Measurements from ENCODE around the gene POLA1. TPM values are rescaled to one million over a fixed set of nuclear protein-coding genes. Genes with fewer than 3 reads are reported as not detected.

Gene POLA1
- total and polyA plus RNA-seq, 2 donors = 3.5 to 21.1 TPM

GRCh38 chrX:24657671-24658386 lies 35.9 kb upstream of the POLA1 start:
- Histone ChIP-seq H3K36me3 (ENCODE audit: control insufficient read depth in 2 of 2, insufficient read depth in 2 of 2, low read length in 1 of 2) (no peaks in the 10 kb centered on the region), H3K9me3 (ENCODE audit: control insufficient read depth in 2 of 2, insufficient read depth in 1 of 2, low read length in 1 of 2) (no peaks in the 10 kb centered on the region), H3K27me3 (ENCODE audit: control insufficient read depth in 2 of 2, insufficient read depth in 1 of 2, low read length in 1 of 2) (no peaks in the 10 kb centered on the region), H3K27ac (ENCODE audit: low read depth in 1 of 2, low read length in 1 of 2) (no peak overlapping the region), H3K4me1 (ENCODE audit: control insufficient read depth in 2 of 2, insufficient read depth in 2 of 2, low read length in 2 of 2) (no peaks in the 10 kb centered on the region), H3K4me3 (ENCODE audit: low read length in 2 of 2) (no peak overlapping the region)
- 98% methylated on average over 6 of the region's 6 CpGs for WGBS
- DNase-seq (ENCODE audit: low read depth in 6 of 9, low spot score in 9 of 9) = no peak

- Histone ChIP-seq H3K4me1 (ENCODE audit: control insufficient read depth in 2 of 2, insufficient read depth in 2 of 2, low read length in 2 of 2) (no peaks in the 10 kb centered on the region), H3K36me3 (ENCODE audit: control insufficient read depth in 2 of 2, insufficient read depth in 2 of 2, low read length in 1 of 2) (no peaks in the 10 kb centered on the region), H3K27ac (ENCODE audit: low read depth in 1 of 2, low read length in 1 of 2) (no peak overlapping the region), H3K27me3 (ENCODE audit: control insufficient read depth in 2 of 2, insufficient read depth in 1 of 2, low read length in 1 of 2) (no peaks in the 10 kb centered on the region), H3K4me3 (ENCODE audit: low read length in 2 of 2) (no peak overlapping the region), H3K9me3 (ENCODE audit: control insufficient read depth in 2 of 2, insufficient read depth in 1 of 2, low read length in 1 of 2) (no peaks in the 10 kb centered on the region)
- DNase-seq (ENCODE audit: low read depth in 6 of 9, low spot score in 9 of 9) = no peak
Observed at GRCh38 chrX:24658421-24658820, 35.3 kb upstream of the POLA1 start.

- WGBS = 91% methylated on average over 1 of the region's 1 CpG
- DNase-seq (ENCODE audit: low read depth in 6 of 9, low spot score in 9 of 9) = no peak
- H3K9me3 ChIP-seq (ENCODE audit: control insufficient read depth in 2 of 2, insufficient read depth in 1 of 2, low read length in 1 of 2) = no peaks in the 10 kb centered on the region
- no peak overlapping the region for H3K27ac ChIP-seq (ENCODE audit: low read depth in 1 of 2, low read length in 1 of 2)
- H3K4me3 ChIP-seq (ENCODE audit: low read length in 2 of 2) = no peak overlapping the region
- H3K4me1 ChIP-seq (ENCODE audit: control insufficient read depth in 2 of 2, insufficient read depth in 2 of 2, low read length in 2 of 2) = no peaks in the 10 kb centered on the region
- no peaks in the 10 kb centered on the region for H3K27me3 ChIP-seq (ENCODE audit: control insufficient read depth in 2 of 2, insufficient read depth in 1 of 2, low read length in 1 of 2)
- H3K36me3 ChIP-seq (ENCODE audit: control insufficient read depth in 2 of 2, insufficient read depth in 2 of 2, low read length in 1 of 2) = no peaks in the 10 kb centered on the region
Observed at GRCh38 chrX:24659106-24659505, 34.6 kb upstream of the POLA1 start.

- 92% methylated on average over 3 of the region's 3 CpGs for WGBS
- no peak overlapping the region for H3K4me3 ChIP-seq (ENCODE audit: low read length in 2 of 2)
Observed at GRCh38 chrX:24659646-24660045, 34.1 kb upstream of the POLA1 start.

GRCh38 chrX:24661292-24661691 lies 32.4 kb upstream of the POLA1 start:
- Histone ChIP-seq H3K27me3 (ENCODE audit: control insufficient read depth in 2 of 2, insufficient read depth in 1 of 2, low read length in 1 of 2) (no peaks in the 10 kb centered on the region), H3K36me3 (ENCODE audit: control insufficient read depth in 2 of 2, insufficient read depth in 2 of 2, low read length in 1 of 2) (no peaks in the 10 kb centered on the region), H3K9me3 (ENCODE audit: control insufficient read depth in 2 of 2, insufficient read depth in 1 of 2, low read length in 1 of 2) (no peaks in the 10 kb centered on the region), H3K4me1 (ENCODE audit: control insufficient read depth in 2 of 2, insufficient read depth in 2 of 2, low read length in 2 of 2) (no peaks in the 10 kb centered on the region), H3K4me3 (ENCODE audit: low read length in 2 of 2) (no peak overlapping the region), H3K27ac (ENCODE audit: low read depth in 1 of 2, low read length in 1 of 2) (no peak overlapping the region)
- no peak for DNase-seq (ENCODE audit: low read depth in 6 of 9, low spot score in 9 of 9)

More at GRCh38 chrX:24659646-24660045, 34.1 kb upstream of the POLA1 start:
- DNase-seq (ENCODE audit: low read depth in 6 of 9, low spot score in 9 of 9) = no peak
- Histone ChIP-seq H3K4me1 (ENCODE audit: control insufficient read depth in 2 of 2, insufficient read depth in 2 of 2, low read length in 2 of 2) (no peaks in the 10 kb centered on the region), H3K9me3 (ENCODE audit: control insufficient read depth in 2 of 2, insufficient read depth in 1 of 2, low read length in 1 of 2) (no peaks in the 10 kb centered on the region), H3K27me3 (ENCODE audit: control insufficient read depth in 2 of 2, insufficient read depth in 1 of 2, low read length in 1 of 2) (no peaks in the 10 kb centered on the region), H3K36me3 (ENCODE audit: control insufficient read depth in 2 of 2, insufficient read depth in 2 of 2, low read length in 1 of 2) (no peaks in the 10 kb centered on the region), H3K27ac (ENCODE audit: low read depth in 1 of 2, low read length in 1 of 2) (no peak overlapping the region)

GRCh38 chrX:24662352-24662751 lies 31.4 kb upstream of the POLA1 start:
- Histone ChIP-seq H3K4me1 (ENCODE audit: control insufficient read depth in 2 of 2, insufficient read depth in 2 of 2, low read length in 2 of 2) (no peaks in the 10 kb centered on the region), H3K36me3 (ENCODE audit: control insufficient read depth in 2 of 2, insufficient read depth in 2 of 2, low read length in 1 of 2) (no peaks in the 10 kb centered on the region), H3K27ac (ENCODE audit: low read depth in 1 of 2, low read length in 1 of 2) (no peak overlapping the region), H3K4me3 (ENCODE audit: low read length in 2 of 2) (no peak overlapping the region), H3K27me3 (ENCODE audit: control insufficient read depth in 2 of 2, insufficient read depth in 1 of 2, low read length in 1 of 2) (no peaks in the 10 kb centered on the region), H3K9me3 (ENCODE audit: control insufficient read depth in 2 of 2, insufficient read depth in 1 of 2, low read length in 1 of 2) (no peaks in the 10 kb centered on the region)
- DNase-seq (ENCODE audit: low read depth in 6 of 9, low spot score in 9 of 9) = no peak
- 96% methylated on average over 4 of the region's 4 CpGs for WGBS

GRCh38 chrX:24668111-24668510 lies 25.6 kb upstream of the POLA1 start:
- Histone ChIP-seq H3K36me3 (ENCODE audit: control insufficient read depth in 2 of 2, insufficient read depth in 2 of 2, low read length in 1 of 2) (no peaks in the 10 kb centered on the region), H3K27me3 (ENCODE audit: control insufficient read depth in 2 of 2, insufficient read depth in 1 of 2, low read length in 1 of 2) (no peaks in the 10 kb centered on the region), H3K9me3 (ENCODE audit: control insufficient read depth in 2 of 2, insufficient read depth in 1 of 2, low read length in 1 of 2) (no peaks in the 10 kb centered on the region), H3K27ac (ENCODE audit: low read depth in 1 of 2, low read length in 1 of 2) (no peak overlapping the region), H3K4me3 (ENCODE audit: low read length in 2 of 2) (no peak overlapping the region), H3K4me1 (ENCODE audit: control insufficient read depth in 2 of 2, insufficient read depth in 2 of 2, low read length in 2 of 2) (no peaks in the 10 kb centered on the region)
- no peak for DNase-seq (ENCODE audit: low read depth in 6 of 9, low spot score in 9 of 9)
- WGBS = 63% methylated on average over 3 of the region's 3 CpGs

- H3K9me3 ChIP-seq (ENCODE audit: control insufficient read depth in 2 of 2, insufficient read depth in 1 of 2, low read length in 1 of 2) = no peaks in the 10 kb centered on the region
- H3K4me1 ChIP-seq (ENCODE audit: control insufficient read depth in 2 of 2, insufficient read depth in 2 of 2, low read length in 2 of 2) = no peaks in the 10 kb centered on the region
- no peaks in the 10 kb centered on the region for H3K36me3 ChIP-seq (ENCODE audit: control insufficient read depth in 2 of 2, insufficient read depth in 2 of 2, low read length in 1 of 2)
- no peak for DNase-seq (ENCODE audit: low read depth in 6 of 9, low spot score in 9 of 9)
- H3K4me3 ChIP-seq (ENCODE audit: low read length in 2 of 2) = no peak overlapping the region
- no peak overlapping the region for H3K27ac ChIP-seq (ENCODE audit: low read depth in 1 of 2, low read length in 1 of 2)
- WGBS = 92% methylated on average over 11 of the region's 11 CpGs
- no peaks in the 10 kb centered on the region for H3K27me3 ChIP-seq (ENCODE audit: control insufficient read depth in 2 of 2, insufficient read depth in 1 of 2, low read length in 1 of 2)
Observed at GRCh38 chrX:24672701-24673190, 21.0 kb upstream of the POLA1 start.

GRCh38 chrX:24673424-24673823 lies 20.3 kb upstream of the POLA1 start:
- no peaks in the 10 kb centered on the region for H3K36me3 ChIP-seq (ENCODE audit: control insufficient read depth in 2 of 2, insufficient read depth in 2 of 2, low read length in 1 of 2)
- no peaks in the 10 kb centered on the region for H3K9me3 ChIP-seq (ENCODE audit: control insufficient read depth in 2 of 2, insufficient read depth in 1 of 2, low read length in 1 of 2)
- no peaks in the 10 kb centered on the region for H3K4me1 ChIP-seq (ENCODE audit: control insufficient read depth in 2 of 2, insufficient read depth in 2 of 2, low read length in 2 of 2)
- WGBS = 73% methylated on average over 2 of the region's 2 CpGs
- H3K4me3 ChIP-seq (ENCODE audit: low read length in 2 of 2) = no peak overlapping the region
- no peak overlapping the region for H3K27ac ChIP-seq (ENCODE audit: low read depth in 1 of 2, low read length in 1 of 2)
- H3K27me3 ChIP-seq (ENCODE audit: control insufficient read depth in 2 of 2, insufficient read depth in 1 of 2, low read length in 1 of 2) = no peaks in the 10 kb centered on the region
- no peak for DNase-seq (ENCODE audit: low read depth in 6 of 9, low spot score in 9 of 9)
